ENCODE data around the gene PIH1D2. TPM values are rescaled to one million over a fixed set of nuclear protein-coding genes. Genes with fewer than 3 reads are reported as not detected.
"Not testable (repeated sequence)": the region's sequence is repeated elsewhere in the genome, so short reads cannot be mapped to it uniquely, and the experiment has no call there.

PIH1D2 gene
- polyA plus RNA-seq, 2 of the 4 experiments (the other 2 are of a cell fraction): 0.98 to 1.4 TPM

GRCh38 chr11:112050721-112051120, 23.1 kb downstream of the PIH1D2 start:
- H3K4me2 ChIP-seq: no peak overlapping the region
- TF ChIP-seq RAD21 (conservative IDR thresholded peaks at IDR 0.05 in 1 of 2, IDR thresholded peaks at IDR 0.05 in 1 of 2) (no peak), HOXB13 (CRISPR knock-in tag; IDR thresholded peaks at IDR 0.05; ENCODE audit: low read depth) (no peak), KDM5A (IDR thresholded peaks at IDR 0.05) (no peak), CHD4 (IDR thresholded peaks at IDR 0.05; ENCODE audit: borderline replicate concordance) (no peak), CHD2 (IDR thresholded peaks at IDR 0.05; ENCODE audit: low read length, partially characterized antibody) (no peak), ATOH8 (CRISPR knock-in tag; IDR thresholded peaks at IDR 0.05; ENCODE audit: low read depth) (no peak), JUNB (IDR thresholded peaks at IDR 0.05) (no peak), SREBF2 (IDR thresholded peaks at IDR 0.05) (no peak), RARB (CRISPR knock-in tag; IDR thresholded peaks at IDR 0.05) (no peak), TFCP2L1 (CRISPR knock-in tag; IDR thresholded peaks at IDR 0.05) (no peak)
- ATAC-seq (no peak), DNase-seq (ENCODE audit: low read depth in 1 of 2, low spot score in 1 of 2) (no peak), FAIRE-seq (no peak)
- POLR2A ChIA-PET: no interaction called here
- no peak overlapping the region for H3K27ac ChIP-seq
- H3K4me1 ChIP-seq: no peaks in the 10 kb centered on the region
- no peaks in the 10 kb centered on the region for H3K9me3 ChIP-seq
- CTCF ChIA-PET: no interaction called here
- 81% methylated on average over 3 of the region's 3 CpGs for WGBS (ENCODE audit: missing lambda C conversion rate)
- no peak overlapping the region for H3K4me3 ChIP-seq

DNA sequence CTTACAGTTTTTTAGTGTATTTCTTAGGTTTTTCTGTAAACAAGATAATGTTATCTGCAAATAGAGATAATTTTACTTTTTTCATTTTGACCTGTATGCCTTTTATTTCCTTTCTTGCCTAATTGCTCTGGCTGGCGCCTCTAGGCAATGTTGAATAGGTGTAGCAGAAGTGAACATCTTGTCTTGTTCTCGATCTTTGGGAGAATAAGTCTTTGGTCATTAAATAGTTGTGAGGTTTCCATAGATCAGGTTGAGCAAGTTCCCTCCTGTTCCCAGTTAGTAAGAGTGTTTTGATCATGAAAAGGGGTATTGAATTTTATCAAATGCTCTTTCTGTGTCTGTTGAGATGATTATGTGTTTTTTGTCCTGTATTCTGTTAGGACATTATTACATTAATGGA, 24.0 kb downstream of the PIH1D2 start:
- no peak for FAIRE-seq
- CTCF ChIA-PET: no interaction called here

DNA sequence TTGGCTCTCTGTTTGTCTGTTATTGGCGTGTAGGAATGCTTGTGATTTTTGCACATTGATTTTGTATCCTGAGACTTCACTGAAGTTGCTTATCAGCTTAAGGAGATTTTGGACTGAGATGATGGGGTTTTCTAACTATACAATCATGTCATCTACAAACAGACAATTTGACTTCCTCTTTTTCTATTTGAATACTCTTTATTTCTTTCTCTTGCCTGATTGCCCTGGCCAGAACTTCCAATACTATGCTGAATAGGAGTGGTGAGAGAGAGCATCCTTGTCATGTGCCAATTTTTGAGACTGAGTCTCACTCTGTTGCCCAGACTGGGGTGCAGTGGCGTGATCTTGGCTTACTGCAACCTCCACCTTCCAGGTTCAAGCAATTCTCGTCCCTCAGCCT, 25.6 kb downstream of the PIH1D2 start:
- DNase-seq (ENCODE audit: low read depth in 1 of 2, low spot score in 1 of 2); POLR2A ChIA-PET; ATAC-seq: not testable (repeated sequence)

More for the DNA sequence above, 24.0 kb downstream of the PIH1D2 start:
- Histone ChIP-seq H3K4me1 (no peaks in the 10 kb centered on the region), H3K4me2 (no peak overlapping the region), H3K27ac (no peak overlapping the region), H3K4me3 (no peak overlapping the region), H3K9me3 (no peaks in the 10 kb centered on the region)
- POLR2A ChIA-PET: no interaction called here
- TF ChIP-seq, protein P1, sequence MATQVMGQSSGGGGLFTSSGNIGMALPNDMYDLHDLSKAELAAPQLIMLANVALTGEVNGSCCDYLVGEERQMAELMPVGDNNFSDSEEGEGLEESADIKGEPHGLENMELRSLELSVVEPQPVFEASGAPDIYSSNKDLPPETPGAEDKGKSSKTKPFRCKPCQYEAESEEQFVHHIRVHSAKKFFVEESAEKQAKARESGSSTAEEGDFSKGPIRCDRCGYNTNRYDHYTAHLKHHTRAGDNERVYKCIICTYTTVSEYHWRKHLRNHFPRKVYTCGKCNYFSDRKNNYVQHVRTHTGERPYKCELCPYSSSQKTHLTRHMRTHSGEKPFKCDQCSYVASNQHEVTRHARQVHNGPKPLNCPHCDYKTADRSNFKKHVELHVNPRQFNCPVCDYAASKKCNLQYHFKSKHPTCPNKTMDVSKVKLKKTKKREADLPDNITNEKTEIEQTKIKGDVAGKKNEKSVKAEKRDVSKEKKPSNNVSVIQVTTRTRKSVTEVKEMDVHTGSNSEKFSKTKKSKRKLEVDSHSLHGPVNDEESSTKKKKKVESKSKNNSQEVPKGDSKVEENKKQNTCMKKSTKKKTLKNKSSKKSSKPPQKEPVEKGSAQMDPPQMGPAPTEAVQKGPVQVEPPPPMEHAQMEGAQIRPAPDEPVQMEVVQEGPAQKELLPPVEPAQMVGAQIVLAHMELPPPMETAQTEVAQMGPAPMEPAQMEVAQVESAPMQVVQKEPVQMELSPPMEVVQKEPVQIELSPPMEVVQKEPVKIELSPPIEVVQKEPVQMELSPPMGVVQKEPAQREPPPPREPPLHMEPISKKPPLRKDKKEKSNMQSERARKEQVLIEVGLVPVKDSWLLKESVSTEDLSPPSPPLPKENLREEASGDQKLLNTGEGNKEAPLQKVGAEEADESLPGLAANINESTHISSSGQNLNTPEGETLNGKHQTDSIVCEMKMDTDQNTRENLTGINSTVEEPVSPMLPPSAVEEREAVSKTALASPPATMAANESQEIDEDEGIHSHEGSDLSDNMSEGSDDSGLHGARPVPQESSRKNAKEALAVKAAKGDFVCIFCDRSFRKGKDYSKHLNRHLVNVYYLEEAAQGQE (IDR thresholded peaks at IDR 0.05): no peak
- DNase-seq (ENCODE audit: low read depth in 1 of 2, low spot score in 1 of 2) (no peak), ATAC-seq (no peak)
- 50% methylated on average over 2 of the region's 2 CpGs for WGBS (ENCODE audit: missing lambda C conversion rate)

DNA sequence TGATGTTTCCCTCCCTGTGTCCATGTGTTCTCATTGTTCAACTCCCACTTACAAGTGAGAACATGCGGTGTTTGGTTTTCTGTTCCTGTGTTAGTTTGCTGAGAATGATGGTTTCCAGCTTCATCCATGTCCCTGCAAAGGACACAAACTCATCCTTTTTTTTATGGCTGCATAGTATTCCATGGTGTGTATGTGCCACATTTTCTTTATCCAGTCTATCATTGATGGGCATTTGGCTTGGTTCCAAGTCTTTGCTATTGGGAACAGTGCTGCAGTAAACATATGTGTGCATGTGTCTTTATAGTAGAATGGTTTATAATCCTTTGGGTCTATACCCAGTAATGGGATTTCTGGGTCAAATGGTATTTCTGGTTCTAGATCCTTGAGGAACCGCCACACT, 27.2 kb downstream of the PIH1D2 start:
- FAIRE-seq, POLR2A ChIA-PET: not testable (repeated sequence)

More for the DNA sequence above, 25.6 kb downstream of the PIH1D2 start:
- WGBS (ENCODE audit: missing lambda C conversion rate): 94% methylated on average over 3 of the region's 3 CpGs
- H3K4me2 ChIP-seq, FAIRE-seq, H3K4me3 ChIP-seq, H3K4me1 ChIP-seq, H3K27ac ChIP-seq, H3K9me3 ChIP-seq, CTCF ChIA-PET: not testable (repeated sequence)

DNA sequence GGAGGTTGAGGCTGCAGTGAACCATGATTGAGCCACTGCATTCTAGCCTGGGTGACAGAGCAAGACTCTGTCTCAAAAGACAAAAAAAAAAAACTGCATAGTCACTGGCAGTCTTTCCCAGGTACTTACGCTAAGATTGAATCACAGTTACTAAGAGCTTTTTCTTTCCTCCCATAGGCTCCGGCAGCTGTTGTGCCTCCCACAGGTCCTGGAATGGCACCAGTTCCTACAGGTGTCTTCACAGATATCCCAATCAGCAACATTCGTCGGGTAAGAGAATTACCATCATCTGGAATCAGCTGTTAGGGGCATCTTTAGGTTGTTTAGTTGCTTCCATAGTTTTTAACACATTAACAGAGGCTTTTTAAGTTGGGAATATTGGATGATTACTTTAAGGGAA, 28.9 kb downstream of the PIH1D2 start:
- FAIRE-seq (no peak), DNase-seq (ENCODE audit: low read depth in 1 of 2, low spot score in 1 of 2) (no peak), ATAC-seq (no peak)
- ChIA-PET POLR2A (no interaction called here), CTCF (interaction anchor here (0.6 kb wide), 1 partner anchor 87 kb away, joined by 3 read pairs; no protein-coding TSS in a partner anchor)
- Histone ChIP-seq H3K9me3 (no peaks in the 10 kb centered on the region), H3K4me1 (peaks cover 8% of the 10 kb centered on the region; the same call in 2 of the 3 replicates), H3K4me3 (no peak overlapping the region), H3K4me2 (no peak overlapping the region), H3K27ac (no peak overlapping the region)
- TF ChIP-seq JUNB (IDR thresholded peaks at IDR 0.05) (no peak), ZNF302 (CRISPR knock-in tag; IDR thresholded peaks at IDR 0.05) (no peak), KDM5A (IDR thresholded peaks at IDR 0.05) (no peak), EP300 (IDR thresholded peaks at IDR 0.05) (no peak)
- TF ChIP-seq, protein P2, sequence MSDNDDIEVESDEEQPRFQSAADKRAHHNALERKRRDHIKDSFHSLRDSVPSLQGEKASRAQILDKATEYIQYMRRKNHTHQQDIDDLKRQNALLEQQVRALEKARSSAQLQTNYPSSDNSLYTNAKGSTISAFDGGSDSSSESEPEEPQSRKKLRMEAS (IDR thresholded peaks at IDR 0.05): no peak
- WGBS (ENCODE audit: missing lambda C conversion rate): 94% methylated on average over 4 of the region's 4 CpGs

More for the DNA sequence above, 27.2 kb downstream of the PIH1D2 start:
- CTCF ChIA-PET; H3K9me3 ChIP-seq; H3K4me2 ChIP-seq; H3K4me3 ChIP-seq; ATAC-seq; DNase-seq (ENCODE audit: low read depth in 1 of 2, low spot score in 1 of 2); H3K27ac ChIP-seq; H3K4me1 ChIP-seq: not testable (repeated sequence)
- 97% methylated on average over 2 of the region's 2 CpGs for WGBS (ENCODE audit: missing lambda C conversion rate)

Measured in A549 (cell line).